ENCODE measurements around the gene MAK.

DNA sequence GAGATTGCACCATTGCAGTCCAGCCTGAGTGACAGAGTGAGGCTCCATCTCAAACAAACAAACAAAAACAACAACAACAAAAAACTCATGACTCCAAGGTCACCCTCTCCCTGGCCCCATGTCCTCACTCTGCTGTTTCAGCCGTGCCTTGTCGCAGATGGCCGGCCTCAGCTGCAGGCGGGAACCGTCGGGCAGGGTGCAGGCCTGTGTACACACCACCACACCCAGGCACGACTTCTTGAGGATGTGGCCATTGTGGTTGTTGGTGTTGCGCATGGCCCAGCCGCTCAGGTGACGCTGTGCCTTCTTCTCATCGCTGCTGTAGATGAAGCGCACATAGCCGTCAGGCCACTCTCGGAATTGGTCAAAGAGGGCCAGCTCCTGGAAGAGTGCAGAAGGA lies 38.7 kb upstream of the MAK start:
- TF ChIP-seq JUNB (IDR thresholded peaks at IDR 0.05; ENCODE audit: unreplicated experiment) (no peak), CREB1 (CRISPR knock-in tag; IDR thresholded peaks at IDR 0.05; ENCODE audit: low read depth) (no peak), EZH2phosphoT487 (IDR thresholded peaks at IDR 0.05; ENCODE audit: unreplicated experiment) (no peak)
- TF ChIP-seq, protein P1, sequence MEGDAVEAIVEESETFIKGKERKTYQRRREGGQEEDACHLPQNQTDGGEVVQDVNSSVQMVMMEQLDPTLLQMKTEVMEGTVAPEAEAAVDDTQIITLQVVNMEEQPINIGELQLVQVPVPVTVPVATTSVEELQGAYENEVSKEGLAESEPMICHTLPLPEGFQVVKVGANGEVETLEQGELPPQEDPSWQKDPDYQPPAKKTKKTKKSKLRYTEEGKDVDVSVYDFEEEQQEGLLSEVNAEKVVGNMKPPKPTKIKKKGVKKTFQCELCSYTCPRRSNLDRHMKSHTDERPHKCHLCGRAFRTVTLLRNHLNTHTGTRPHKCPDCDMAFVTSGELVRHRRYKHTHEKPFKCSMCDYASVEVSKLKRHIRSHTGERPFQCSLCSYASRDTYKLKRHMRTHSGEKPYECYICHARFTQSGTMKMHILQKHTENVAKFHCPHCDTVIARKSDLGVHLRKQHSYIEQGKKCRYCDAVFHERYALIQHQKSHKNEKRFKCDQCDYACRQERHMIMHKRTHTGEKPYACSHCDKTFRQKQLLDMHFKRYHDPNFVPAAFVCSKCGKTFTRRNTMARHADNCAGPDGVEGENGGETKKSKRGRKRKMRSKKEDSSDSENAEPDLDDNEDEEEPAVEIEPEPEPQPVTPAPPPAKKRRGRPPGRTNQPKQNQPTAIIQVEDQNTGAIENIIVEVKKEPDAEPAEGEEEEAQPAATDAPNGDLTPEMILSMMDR (conservative IDR thresholded peaks at IDR 0.05; ENCODE audit: low read depth in 2 of 2): no peak
